ENCODE measurements around the gene MTRFR. TPM values are rescaled to one million over a fixed set of nuclear protein-coding genes. Genes with fewer than 3 reads are reported as not detected.

MTRFR gene
- polyA plus RNA-seq, 1 donor, result 15.9 TPM

DNA sequence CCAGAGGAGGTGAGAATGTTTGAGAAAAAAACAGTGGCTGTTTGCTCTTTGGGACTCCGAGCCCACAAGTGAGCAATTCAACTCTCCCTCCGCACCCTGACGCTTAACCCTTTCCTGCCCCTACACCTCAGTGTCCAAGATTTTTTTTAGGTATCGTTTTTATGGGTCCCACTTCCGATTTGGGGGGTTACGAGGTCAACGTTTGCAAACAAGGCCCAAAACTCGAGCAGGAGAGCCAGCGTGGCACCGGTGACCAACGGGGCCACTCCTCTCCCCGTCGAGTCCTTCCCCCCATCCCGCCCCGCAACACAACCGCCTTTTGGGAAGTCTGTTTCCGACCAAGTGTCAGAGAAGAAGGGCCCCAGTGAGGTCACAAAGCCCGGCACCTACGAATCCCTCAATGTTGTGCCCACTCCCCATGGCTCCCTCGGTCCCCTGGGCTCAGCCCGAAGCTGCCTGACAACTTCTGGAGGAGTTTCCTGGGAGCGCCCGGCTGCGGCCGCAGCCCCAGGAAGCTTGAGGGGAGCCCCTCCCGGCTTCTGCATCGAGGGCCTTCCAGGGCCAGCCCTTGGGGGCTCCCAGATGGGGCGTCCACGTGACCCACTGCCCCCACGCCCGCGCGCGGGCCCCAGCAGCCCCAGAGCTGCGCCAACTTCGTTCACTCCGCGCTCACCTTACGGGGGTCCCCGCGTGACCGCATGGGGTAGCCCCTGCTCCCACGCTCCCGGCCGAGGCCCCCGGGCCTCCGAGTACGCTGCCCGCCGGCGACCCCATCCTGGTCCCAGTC, 37.2 kb downstream of the MTRFR start:
- DNase-seq, result peak in 1 of 2 donors; percentile 38
- Histone ChIP-seq H3K4me3 (ENCODE audit: low read length) (peak overlapping the region; percentile 69), H3K27ac (ENCODE audit: low read length) (peak overlapping the region; percentile 53), H3K9me3 (ENCODE audit: control insufficient read depth, low read depth, low read length) (no peaks in the 10 kb centered on the region), H3K36me3 (ENCODE audit: control insufficient read depth, insufficient read depth, low read length) (peaks cover 13% of the 10 kb centered on the region), H3K4me1 (ENCODE audit: control insufficient read depth, insufficient read depth, low read length) (peaks cover 9% of the 10 kb centered on the region), H3K27me3 (ENCODE audit: control insufficient read depth, insufficient read depth, low read length) (no peaks in the 10 kb centered on the region)
- WGBS (ENCODE audit: insufficient coverage, low lambda C conversion rate), result 0% methylated on average over 1 of the region's 51 CpGs

DNA sequence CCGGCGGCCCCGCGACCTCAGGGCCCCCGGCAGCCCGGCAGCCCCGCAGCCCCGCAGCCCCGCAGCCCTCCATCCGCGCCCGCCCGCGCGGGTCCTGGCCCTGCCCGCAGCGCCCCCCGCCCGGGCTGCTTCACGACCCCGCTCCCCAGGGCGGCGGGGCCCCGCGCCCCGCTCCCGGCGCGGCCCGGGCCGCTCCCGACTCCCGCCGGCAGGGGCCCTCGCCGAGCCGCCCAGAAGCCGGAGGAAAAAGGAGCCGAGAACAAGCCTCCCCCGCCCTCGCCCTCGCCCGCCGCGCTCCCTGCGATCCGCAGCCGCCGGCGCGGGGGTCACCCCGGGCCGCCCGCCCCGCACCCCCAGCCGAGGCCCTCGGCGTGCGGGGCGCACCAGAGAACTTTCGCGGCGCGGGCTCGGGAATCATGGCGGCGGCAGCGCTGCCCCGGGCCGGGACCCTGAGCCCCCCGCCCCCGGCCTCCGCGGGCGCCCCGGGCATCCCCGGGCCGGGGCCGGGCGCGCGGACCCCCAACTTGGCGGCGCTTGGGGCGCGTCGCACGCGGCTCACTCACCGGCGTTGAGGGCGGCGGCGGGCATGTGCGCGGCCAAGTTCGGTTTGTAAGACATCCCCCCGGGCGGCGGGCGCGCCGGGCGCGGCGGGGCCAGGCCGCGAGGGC, 37.9 kb downstream of the MTRFR start:
- WGBS (ENCODE audit: insufficient coverage, low lambda C conversion rate), result no CpG with 5 or more reads among the region's 108 CpGs
- Histone ChIP-seq H3K4me3 (ENCODE audit: low read length) (peak overlapping the region; percentile 69), H3K9me3 (ENCODE audit: control insufficient read depth, low read depth, low read length) (no peaks in the 10 kb centered on the region), H3K36me3 (ENCODE audit: control insufficient read depth, insufficient read depth, low read length) (peaks cover 8% of the 10 kb centered on the region), H3K4me1 (ENCODE audit: control insufficient read depth, insufficient read depth, low read length) (peaks cover 9% of the 10 kb centered on the region), H3K27ac (ENCODE audit: low read length) (no peak overlapping the region), H3K27me3 (ENCODE audit: control insufficient read depth, insufficient read depth, low read length) (no peaks in the 10 kb centered on the region)
- DNase-seq, result peak; percentile 47 to 70

DNA sequence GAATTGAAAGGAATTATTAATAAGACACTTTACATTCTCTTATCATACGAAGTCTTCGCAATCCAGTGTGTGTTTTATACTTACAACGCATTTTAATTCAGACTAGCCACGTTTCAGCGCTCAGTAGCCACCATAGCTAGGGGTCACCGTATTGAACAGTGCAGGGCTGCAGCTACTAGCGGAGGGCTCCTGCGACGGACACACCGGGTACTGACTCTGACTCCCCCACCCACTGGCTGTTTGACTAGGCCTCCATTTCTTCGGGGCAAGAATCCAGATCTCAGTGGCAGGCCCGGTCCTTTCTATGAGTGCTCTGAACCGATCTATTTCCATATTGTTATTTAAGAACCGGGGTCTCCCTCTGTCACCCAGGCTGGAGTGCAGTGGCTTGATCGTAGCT, 39.9 kb downstream of the MTRFR start:
- Histone ChIP-seq H3K4me3 (ENCODE audit: low read length) (no peak overlapping the region), H3K27me3 (ENCODE audit: control insufficient read depth, insufficient read depth, low read length) (no peaks in the 10 kb centered on the region), H3K27ac (ENCODE audit: low read length) (no peak overlapping the region), H3K36me3 (ENCODE audit: control insufficient read depth, insufficient read depth, low read length) (no peaks in the 10 kb centered on the region), H3K4me1 (ENCODE audit: control insufficient read depth, insufficient read depth, low read length) (peaks cover 9% of the 10 kb centered on the region), H3K9me3 (ENCODE audit: control insufficient read depth, low read depth, low read length) (no peaks in the 10 kb centered on the region)
- WGBS (ENCODE audit: insufficient coverage, low lambda C conversion rate), result no CpG with 5 or more reads among the region's 15 CpGs
- no peak for DNase-seq

DNA sequence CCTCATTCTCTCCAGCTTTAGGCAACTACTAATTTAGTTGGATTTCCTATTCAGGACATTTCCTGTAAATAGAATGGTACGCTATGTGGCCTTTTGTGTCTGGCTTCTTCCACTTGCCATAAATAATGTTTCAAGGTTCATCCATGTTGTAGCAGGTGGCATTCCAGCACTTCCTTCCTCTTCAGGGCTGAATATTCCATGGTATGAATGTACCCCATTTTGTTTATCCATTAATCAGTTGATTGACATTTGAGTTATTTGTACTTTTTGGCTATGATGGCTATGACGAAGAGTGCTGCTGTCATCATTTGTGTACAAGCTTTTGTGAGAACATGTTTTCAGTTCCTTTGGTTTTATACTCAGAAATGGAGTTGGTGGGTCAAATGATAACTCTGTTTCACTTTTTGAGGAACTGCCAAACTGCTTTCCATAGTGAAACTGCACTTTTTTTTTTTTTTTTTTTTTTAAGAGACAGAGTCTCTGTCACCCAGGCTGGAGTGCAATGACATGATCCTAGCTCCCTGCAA, 44.9 kb downstream of the MTRFR start:
- no peak for DNase-seq

DNA sequence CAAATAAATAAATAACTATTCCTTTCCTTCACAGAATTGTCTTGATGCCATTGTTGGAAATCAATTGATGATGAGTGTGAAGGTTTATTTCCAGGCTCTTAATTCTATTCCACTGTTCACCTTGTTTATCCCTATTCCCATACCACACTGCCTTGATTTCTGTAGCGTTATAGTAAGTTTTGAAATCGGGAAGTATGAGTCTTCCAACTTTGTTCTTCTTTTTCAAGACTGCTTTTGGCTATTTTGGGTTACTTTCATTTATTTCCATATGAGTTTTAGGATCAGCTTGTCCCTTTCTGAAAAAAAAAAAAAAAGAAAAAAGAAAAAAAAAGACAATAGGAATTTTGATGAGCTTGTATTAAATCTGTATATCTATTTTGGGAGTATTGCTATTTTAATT, 47.7 kb downstream of the MTRFR start:
- 80% methylated on average over 1 of the region's 2 CpGs for WGBS (ENCODE audit: insufficient coverage, low lambda C conversion rate)
- no peak overlapping the region for H3K27ac ChIP-seq (ENCODE audit: low read length)
- H3K36me3 ChIP-seq (ENCODE audit: control insufficient read depth, insufficient read depth, low read length), result no peaks in the 10 kb centered on the region
- DNase-seq, result no peak
- H3K9me3 ChIP-seq (ENCODE audit: control insufficient read depth, low read depth, low read length), result no peaks in the 10 kb centered on the region
- H3K4me3 ChIP-seq (ENCODE audit: low read length), result no peak overlapping the region
- no peaks in the 10 kb centered on the region for H3K27me3 ChIP-seq (ENCODE audit: control insufficient read depth, insufficient read depth, low read length)
- no peaks in the 10 kb centered on the region for H3K4me1 ChIP-seq (ENCODE audit: control insufficient read depth, insufficient read depth, low read length)

More for the DNA sequence above, 44.9 kb downstream of the MTRFR start:
- H3K4me1 ChIP-seq (ENCODE audit: control insufficient read depth, insufficient read depth, low read length), result no peaks in the 10 kb centered on the region
- H3K9me3 ChIP-seq (ENCODE audit: control insufficient read depth, low read depth, low read length), result no peaks in the 10 kb centered on the region
- no peaks in the 10 kb centered on the region for H3K27me3 ChIP-seq (ENCODE audit: control insufficient read depth, insufficient read depth, low read length)
- no peak overlapping the region for H3K27ac ChIP-seq (ENCODE audit: low read length)
- H3K4me3 ChIP-seq (ENCODE audit: low read length), result no peak overlapping the region
- WGBS (ENCODE audit: insufficient coverage, low lambda C conversion rate), result 60% methylated on average over 1 of the region's 2 CpGs
- no peaks in the 10 kb centered on the region for H3K36me3 ChIP-seq (ENCODE audit: control insufficient read depth, insufficient read depth, low read length)

DNA sequence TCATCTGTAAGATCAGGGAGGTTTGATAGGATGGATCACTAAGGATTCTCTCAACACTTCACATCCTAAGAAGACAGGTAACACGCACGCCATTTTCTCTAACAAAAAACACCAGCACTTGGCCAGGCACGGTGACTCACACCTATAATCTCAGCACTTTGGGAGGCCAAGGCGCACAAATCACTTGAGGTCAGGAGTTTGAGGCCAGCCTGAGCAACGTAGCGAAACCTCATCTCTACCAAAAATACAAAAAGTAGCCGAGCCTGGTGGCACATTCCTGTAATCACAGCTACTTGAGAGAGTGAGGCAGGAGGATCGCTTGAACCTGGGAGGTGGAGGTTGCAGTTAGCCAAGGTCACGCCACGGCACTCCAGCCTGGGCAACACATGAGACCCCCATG, 48.9 kb downstream of the MTRFR start:
- Histone ChIP-seq H3K4me3 (ENCODE audit: low read length) (no peak overlapping the region), H3K9me3 (ENCODE audit: control insufficient read depth, low read depth, low read length) (no peaks in the 10 kb centered on the region), H3K4me1 (ENCODE audit: control insufficient read depth, insufficient read depth, low read length) (no peaks in the 10 kb centered on the region), H3K27me3 (ENCODE audit: control insufficient read depth, insufficient read depth, low read length) (no peaks in the 10 kb centered on the region), H3K36me3 (ENCODE audit: control insufficient read depth, insufficient read depth, low read length) (no peaks in the 10 kb centered on the region), H3K27ac (ENCODE audit: low read length) (no peak overlapping the region)
- WGBS (ENCODE audit: insufficient coverage, low lambda C conversion rate), result no CpG with 5 or more reads among the region's 10 CpGs
- DNase-seq, result no peak

DNA sequence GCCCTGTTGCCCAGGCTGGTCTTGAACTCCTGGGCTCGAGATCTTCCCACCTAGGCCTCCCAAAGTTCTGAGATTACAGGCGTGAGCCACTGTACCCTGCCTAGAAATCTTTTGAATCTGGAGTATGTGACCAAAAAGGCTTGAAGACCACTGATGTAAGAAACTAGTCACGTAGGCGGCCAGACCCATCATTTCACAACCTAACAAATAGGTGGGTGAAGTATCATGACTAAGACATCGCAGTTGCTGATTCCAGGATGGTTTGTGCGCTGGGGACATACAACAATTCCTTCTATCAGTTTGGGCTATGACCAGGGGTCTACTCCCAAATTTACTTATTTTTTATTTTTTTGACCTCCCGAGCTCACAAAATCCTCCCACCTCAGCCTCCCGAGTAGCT, 50.2 kb downstream of the MTRFR start:
- H3K36me3 ChIP-seq (ENCODE audit: control insufficient read depth, insufficient read depth, low read length), result no peaks in the 10 kb centered on the region
- no peak overlapping the region for H3K4me3 ChIP-seq (ENCODE audit: low read length)
- no peaks in the 10 kb centered on the region for H3K9me3 ChIP-seq (ENCODE audit: control insufficient read depth, low read depth, low read length)
- 90% methylated on average over 2 of the region's 8 CpGs for WGBS (ENCODE audit: insufficient coverage, low lambda C conversion rate)
- H3K27ac ChIP-seq (ENCODE audit: low read length), result no peak overlapping the region
- no peaks in the 10 kb centered on the region for H3K27me3 ChIP-seq (ENCODE audit: control insufficient read depth, insufficient read depth, low read length)
- H3K4me1 ChIP-seq (ENCODE audit: control insufficient read depth, insufficient read depth, low read length), result no peaks in the 10 kb centered on the region
- DNase-seq, result no peak

DNA sequence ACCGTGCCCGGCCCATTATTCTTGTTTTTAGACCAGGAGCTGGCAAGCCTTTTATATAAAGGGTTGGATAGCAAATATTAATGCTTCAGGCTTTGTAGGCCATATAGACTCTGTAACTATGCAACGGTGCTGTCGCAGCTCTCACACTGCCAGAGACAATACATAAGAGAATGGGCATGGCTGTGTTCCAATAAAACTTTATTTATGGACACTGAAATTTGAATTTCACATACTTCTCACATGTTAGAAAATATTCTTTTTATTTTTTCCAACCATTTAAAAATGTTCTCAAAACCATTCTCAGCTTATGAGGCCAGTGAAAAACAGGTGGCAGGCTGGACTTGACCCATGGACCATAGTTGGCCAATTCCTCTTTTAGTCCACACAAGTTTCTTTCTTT, 51.4 kb downstream of the MTRFR start:
- peaks cover 4% of the 10 kb centered on the region for H3K36me3 ChIP-seq (ENCODE audit: control insufficient read depth, insufficient read depth, low read length)
- no peaks in the 10 kb centered on the region for H3K9me3 ChIP-seq (ENCODE audit: control insufficient read depth, low read depth, low read length)
- no CpG with 5 or more reads among the region's 4 CpGs for WGBS (ENCODE audit: insufficient coverage, low lambda C conversion rate)
- no peaks in the 10 kb centered on the region for H3K4me1 ChIP-seq (ENCODE audit: control insufficient read depth, insufficient read depth, low read length)
- H3K27me3 ChIP-seq (ENCODE audit: control insufficient read depth, insufficient read depth, low read length), result no peaks in the 10 kb centered on the region
- H3K4me3 ChIP-seq (ENCODE audit: low read length), result no peak overlapping the region
- DNase-seq, result no peak
- H3K27ac ChIP-seq (ENCODE audit: low read length), result no peak overlapping the region

DNA sequence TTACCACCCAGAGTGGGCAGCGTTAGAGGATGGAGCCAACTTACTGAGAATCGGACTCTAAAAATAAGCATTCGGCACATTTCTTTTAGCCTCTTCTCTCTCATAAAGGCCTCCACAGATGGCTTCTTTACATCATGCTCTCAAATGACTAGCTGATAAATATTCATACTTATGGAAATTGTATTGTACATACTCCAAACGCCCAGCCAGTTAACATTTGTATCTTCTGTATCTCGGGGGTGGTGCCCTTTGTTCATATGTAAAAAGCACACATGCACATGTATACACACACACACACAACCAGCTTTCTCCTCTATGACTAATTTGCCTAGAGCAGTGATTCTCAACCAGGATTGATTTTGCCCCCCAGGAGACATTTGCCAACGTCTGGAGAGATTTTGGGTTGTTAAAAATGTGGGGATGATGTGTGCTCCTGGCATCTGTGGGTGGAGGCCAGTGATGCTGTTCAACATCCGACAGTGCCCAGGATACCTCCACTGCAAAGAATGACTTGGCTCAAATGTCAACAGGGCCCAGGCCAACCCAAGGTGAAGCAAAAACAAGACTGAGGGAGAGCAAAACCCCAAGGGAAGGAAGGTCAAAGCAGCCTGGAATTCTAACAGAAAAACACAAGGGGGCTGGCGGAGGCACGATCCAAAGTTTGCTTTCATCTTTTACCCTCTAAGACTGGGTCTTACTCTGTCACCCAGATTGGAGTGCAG, 53.6 kb downstream of the MTRFR start:
- no CpG with 5 or more reads among the region's 9 CpGs for WGBS (ENCODE audit: insufficient coverage, low lambda C conversion rate)
- Histone ChIP-seq H3K36me3 (ENCODE audit: control insufficient read depth, insufficient read depth, low read length) (peaks cover 15% of the 10 kb centered on the region), H3K4me3 (ENCODE audit: low read length) (no peak overlapping the region), H3K4me1 (ENCODE audit: control insufficient read depth, insufficient read depth, low read length) (no peaks in the 10 kb centered on the region), H3K9me3 (ENCODE audit: control insufficient read depth, low read depth, low read length) (no peaks in the 10 kb centered on the region), H3K27me3 (ENCODE audit: control insufficient read depth, insufficient read depth, low read length) (no peaks in the 10 kb centered on the region), H3K27ac (ENCODE audit: low read length) (no peak overlapping the region)
- DNase-seq, result no peak

DNA sequence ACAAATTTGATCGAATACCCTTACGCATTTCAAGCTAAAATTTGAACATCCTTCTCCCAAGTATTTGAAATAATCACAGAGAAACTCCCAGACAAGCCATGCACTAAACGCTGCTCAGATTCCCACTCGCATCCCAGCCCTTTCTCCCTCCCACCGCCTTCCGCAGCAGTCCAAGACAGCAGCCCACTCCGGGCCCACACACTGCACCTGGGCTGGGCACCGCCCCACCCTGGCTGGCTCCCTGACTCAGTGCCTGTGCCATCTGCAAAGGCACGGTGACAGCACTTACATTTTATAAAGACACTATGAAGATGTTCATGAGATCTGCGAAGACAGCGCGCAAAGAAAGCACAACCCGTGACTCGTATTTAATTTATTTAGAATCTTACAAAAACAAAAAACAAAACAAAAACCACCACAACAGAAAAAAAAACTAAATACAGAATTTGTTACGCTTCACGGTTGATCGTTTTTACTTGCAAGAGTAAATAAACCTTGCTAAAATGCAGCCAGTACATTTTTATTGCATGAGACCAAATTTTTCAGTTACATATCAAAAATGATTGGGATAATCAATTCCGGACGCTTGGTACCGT, 55.6 kb downstream of the MTRFR start:
- H3K9me3 ChIP-seq (ENCODE audit: control insufficient read depth, low read depth, low read length), result no peaks in the 10 kb centered on the region
- 97% methylated on average over 12 of the region's 20 CpGs for WGBS (ENCODE audit: insufficient coverage, low lambda C conversion rate)
- H3K4me1 ChIP-seq (ENCODE audit: control insufficient read depth, insufficient read depth, low read length), result no peaks in the 10 kb centered on the region
- H3K4me3 ChIP-seq (ENCODE audit: low read length), result no peak overlapping the region
- no peak overlapping the region for H3K27ac ChIP-seq (ENCODE audit: low read length)
- H3K36me3 ChIP-seq (ENCODE audit: control insufficient read depth, insufficient read depth, low read length), result peaks cover 32% of the 10 kb centered on the region
- no peaks in the 10 kb centered on the region for H3K27me3 ChIP-seq (ENCODE audit: control insufficient read depth, insufficient read depth, low read length)
- no peak for DNase-seq
